Activated CD4-positive, alpha-beta T cell treated with anti-CD3 and anti-CD28 coated beads, Interleukin-2, amount 50 U/mL, for 4 hours (primary cell): ENCODE results near the gene VSTM1.
A peak's percentile ranks its signal among the peaks of the same experiment; 100 is the strongest.
"Not testable (repeated sequence)": the region's sequence is repeated elsewhere in the genome, so short reads cannot be mapped to it uniquely, and the experiment has no call there.

Experiments
- DNase-seq, 2 experiments: peaks; one replicate each; pipeline ENCODE4 v3.0.0-alpha.2; 2020

Gene VSTM1

GRCh38 chr19:54063350-54064116, at the start of gene VSTM1:
VSTM1 (minus strand) TSS chr19:54063897; CDS start chr19:54063777, 120 bp downstream.
- DNase-seq, result no peak

GRCh38 chr19:54109651-54110050, 46.0 kb upstream of the VSTM1 start:
- DNase-seq, result no peak

GRCh38 chr19:54108496-54108895, 44.8 kb upstream of the VSTM1 start:
- no peak for DNase-seq

GRCh38 chr19:54107876-54108490, 44.3 kb upstream of the VSTM1 start:
- no peak for DNase-seq

- DNase-seq, result no peak
Observed at GRCh38 chr19:54106716-54107115, 43.0 kb upstream of the VSTM1 start.

GRCh38 chr19:54105796-54106195, 42.1 kb upstream of the VSTM1 start:
- no peak for DNase-seq

GRCh38 chr19:54104998-54105715, 41.5 kb upstream of the VSTM1 start:
- DNase-seq, result no peak

GRCh38 chr19:54102421-54103169, 38.9 kb upstream of the VSTM1 start, which contains the start of gene NDUFA3:
NDUFA3 (plus strand) TSS chr19:54102855; CDS start chr19:54102879, 24 bp downstream.
- DNase-seq, result peak; percentile 94 to 96

- no peak for DNase-seq
Observed at GRCh38 chr19:54100561-54100960, 36.9 kb upstream of the VSTM1 start, which contains the start of gene OSCAR. OSCAR (minus strand) TSS chr19:54100803; CDS start chr19:54100792, 11 bp downstream.

- not testable (repeated sequence) for DNase-seq
Observed at GRCh38 chr19:54099903-54100255, 36.2 kb upstream of the VSTM1 start.

GRCh38 chr19:54099190-54099902, 35.6 kb upstream of the VSTM1 start:
- no peak for DNase-seq

GRCh38 chr19:54096617-54097106, 33.0 kb upstream of the VSTM1 start:
- no peak for DNase-seq

- DNase-seq, result peak; percentile 32 to 45
Observed at GRCh38 chr19:54095859-54096616, 32.3 kb upstream of the VSTM1 start.

- no peak for DNase-seq
Observed at GRCh38 chr19:54095136-54095858, 31.6 kb upstream of the VSTM1 start.

GRCh38 chr19:54094426-54095000, 30.8 kb upstream of the VSTM1 start:
- no peak for DNase-seq

- no peak for DNase-seq
Observed at GRCh38 chr19:54084410-54084809, 20.7 kb upstream of the VSTM1 start.

- DNase-seq, result no peak
Observed at GRCh38 chr19:54081032-54081431, 17.3 kb upstream of the VSTM1 start, which contains the start of gene TARM1. TARM1 (minus strand) TSS chr19:54081365; CDS start chr19:54081340, 25 bp downstream.

GRCh38 chr19:54077334-54077733, 13.6 kb upstream of the VSTM1 start:
- DNase-seq, result no peak

- no peak for DNase-seq
Observed at GRCh38 chr19:54074851-54075250, 11.2 kb upstream of the VSTM1 start.

- no peak for DNase-seq
Observed at GRCh38 chr19:54073829-54074228, 10.1 kb upstream of the VSTM1 start.
